ENCODE results near the gene NEK6.

NEK6 gene

GRCh38 chr9:124262649-124262972 lies 4.9 kb downstream of the NEK6 start:
- no peak for DNase-seq

- DNase-seq: no peak
These were observed 5.5 kb downstream of the NEK6 start for GRCh38 chr9:124263213-124263612.

- no peak for DNase-seq
These were observed 6.2 kb downstream of the NEK6 start for GRCh38 chr9:124263800-124264426.

GRCh38 chr9:124264823-124265233 lies 7.1 kb downstream of the NEK6 start:
- no peak for DNase-seq

GRCh38 chr9:124265551-124265950 lies 7.8 kb downstream of the NEK6 start:
- no peak for DNase-seq

- no peak for DNase-seq
These were observed 8.5 kb downstream of the NEK6 start for GRCh38 chr9:124266139-124266825.

GRCh38 chr9:124266826-124267201 lies 9.1 kb downstream of the NEK6 start:
- DNase-seq: no peak

GRCh38 chr9:124267271-124267807 lies 9.6 kb downstream of the NEK6 start:
- DNase-seq: no peak

GRCh38 chr9:124268248-124268647 lies 10.5 kb downstream of the NEK6 start:
- DNase-seq: no peak

- no peak for DNase-seq
These were observed 10.9 kb downstream of the NEK6 start for GRCh38 chr9:124268661-124269060.

GRCh38 chr9:124269556-124269955 lies 11.8 kb downstream of the NEK6 start:
- no peak for DNase-seq

GRCh38 chr9:124270504-124271335 lies 13.0 kb downstream of the NEK6 start:
- no peak for DNase-seq

GRCh38 chr9:124271660-124272059 lies 13.9 kb downstream of the NEK6 start:
- no peak for DNase-seq

- DNase-seq: no peak
These were observed 14.4 kb downstream of the NEK6 start for GRCh38 chr9:124272118-124272517.

GRCh38 chr9:124272979-124273378 lies 15.2 kb downstream of the NEK6 start:
- DNase-seq: no peak

- no peak for DNase-seq
These were observed 15.8 kb downstream of the NEK6 start for GRCh38 chr9:124273427-124274160.

GRCh38 chr9:124274226-124274625 lies 16.5 kb downstream of the NEK6 start:
- no peak for DNase-seq

GRCh38 chr9:124274738-124275137 lies 17.0 kb downstream of the NEK6 start:
- DNase-seq: no peak

- no peak for DNase-seq
These were observed 19.7 kb downstream of the NEK6 start for GRCh38 chr9:124277420-124277819.

GRCh38 chr9:124278054-124278540 lies 20.3 kb downstream of the NEK6 start:
- DNase-seq: no peak

- DNase-seq: no peak
These were observed 21.9 kb downstream of the NEK6 start for GRCh38 chr9:124279531-124280175.

GRCh38 chr9:124280176-124280691 lies 22.5 kb downstream of the NEK6 start:
- no peak for DNase-seq
